AG04449 (cell line): ENCODE measurements around the gene JPH3.

Experiments used
- CTCF ChIA-PET: fragments of 350-600 bp; formaldehyde crosslinking; extraction: SDS; loops from one replicate; lab custom pipeline; 2021; ENCODE audit warnings: antibody characterized with exemption; lab: Yijun Ruan, JAX
- POLR2A ChIA-PET: fragments of 400-600, 350-600 bp; formaldehyde crosslinking; extraction: SDS; loops from one replicate; lab custom pipeline; 2020; ENCODE audit warnings: antibody characterized with exemption, inconsistent platforms; lab: Yijun Ruan, JAX
- DNase-seq: peaks from one replicate; pipeline ENCODE4 v3.0.0-alpha.2; 2010; ENCODE audit warnings: low read depth, low spot score
- H3K4me3 ChIP-seq: 2 replicates; pipeline ENCODE4 v1.5.1; 2011; ENCODE audit warnings: low read depth, mild to moderate bottlenecking, control low read depth, low read length
- CTCF ChIP-seq: IDR thresholded peaks from one replicate; pipeline ENCODE4 v1.5.1; 2011; ENCODE audit warnings: mild to moderate bottlenecking, moderate library complexity, low read length, control low read depth, inconsistent platforms; ENCODE audit not compliant: insufficient read depth; ENCODE audit errors: missing control alignments

The JPH3 gene

GRCh38 chr16:87720446-87720845 is 118.1 kb downstream of the JPH3 start:
- no peak for TF ChIP-seq CTCF
- no peak overlapping the region for H3K4me3 ChIP-seq
- CTCF ChIA-PET: interaction anchor here (1.8 to 2.0 kb wide), 2 partner anchors 18 to 84 kb away, joined by 5 read pairs; no protein-coding TSS in a partner anchor
- DNase-seq: no peak
- POLR2A ChIA-PET: no interaction called here

- ChIA-PET POLR2A (no interaction called here), CTCF (interaction anchor here (1.4 to 1.8 kb wide), 2 partner anchors 20 to 85 kb away, joined by 4 to 5 read pairs; no protein-coding TSS in a partner anchor)
- DNase-seq: no peak
- no peak overlapping the region for H3K4me3 ChIP-seq
- no peak for TF ChIP-seq CTCF
Measured at GRCh38 chr16:87721622-87722585, 119.6 kb downstream of the JPH3 start.

- ChIA-PET POLR2A (interaction anchor here (1.1 kb wide), 1 partner anchor 149 kb away, joined by 3 read pairs; no protein-coding TSS in a partner anchor), CTCF (no interaction called here)
- TF ChIP-seq CTCF: no peak
- no peak overlapping the region for H3K4me3 ChIP-seq
- DNase-seq: no peak
Measured at GRCh38 chr16:87722590-87723225, 120.4 kb downstream of the JPH3 start.

- POLR2A ChIA-PET: interaction anchor here (1.1 kb wide), 1 partner anchor 149 kb away, joined by 3 read pairs; no protein-coding TSS in a partner anchor
- TF ChIP-seq CTCF: no peak
- peak; percentile 69 for DNase-seq
- CTCF ChIA-PET: no interaction called here
- H3K4me3 ChIP-seq: no peak overlapping the region
Measured at GRCh38 chr16:87723226-87723623, 120.9 kb downstream of the JPH3 start.

- H3K4me3 ChIP-seq: no peak overlapping the region
- POLR2A ChIA-PET: no interaction called here
- CTCF ChIA-PET: interaction anchor here (0.9 to 1.5 kb wide), 5 partner anchors 22 to 331 kb away, joined by 3 to 4 read pairs (median 3); no protein-coding TSS in a partner anchor
- no peak for DNase-seq
- no peak for TF ChIP-seq CTCF
Measured at GRCh38 chr16:87724490-87725291, 122.4 kb downstream of the JPH3 start.
